Activated T-cell treated with anti-CD3 and anti-CD28 coated beads, Interleukin-2, amount 50 U/mL, for 4 hours (primary cell): ENCODE data around the gene SLCO2B1. TPM values are rescaled to one million over a fixed set of nuclear protein-coding genes. Genes with fewer than 3 reads are reported as not detected.

ENCODE experiments used
- ATAC-seq, 2 donors: fragments of 200-7000 bp; cut with Tn5 transposase; one replicate each; pipeline ENCODE4 v1.10.0; 2021
- DNase-seq: peaks from one replicate; pipeline ENCODE4 v3.0.0-alpha.2; 2020
- H3K27me3 Mint-ChIP-seq: one replicate; pipeline ENCODE4 v1.8.0; 2021; ENCODE audit warnings: low read depth, mixed read lengths
- H3K36me3 Mint-ChIP-seq: one replicate; pipeline ENCODE4 v1.8.0; 2022; ENCODE audit warnings: mixed read lengths; ENCODE audit not compliant: insufficient read depth
- H3K4me1 Mint-ChIP-seq: one replicate; pipeline ENCODE4 v1.8.0; 2021; ENCODE audit warnings: low read depth, mixed read lengths
- H3K4me3 Mint-ChIP-seq: one replicate; pipeline ENCODE4 v1.8.0; 2021; ENCODE audit warnings: mild to moderate bottlenecking, moderate library complexity, mixed read lengths
- H3K9me3 Mint-ChIP-seq: one replicate; pipeline ENCODE4 v1.8.0; 2021; ENCODE audit warnings: mixed read lengths
- total RNA-seq, 3 donors: library from RNA; stranded (reverse); gene quantifications; one replicate each; pipeline ENCODE4 v1.2.1, GENCODE V29; 2021

Gene SLCO2B1
- total RNA-seq, 3 donors from 2014 or later, result 0.18 to 0.30 (median 0.18) TPM

DNA sequence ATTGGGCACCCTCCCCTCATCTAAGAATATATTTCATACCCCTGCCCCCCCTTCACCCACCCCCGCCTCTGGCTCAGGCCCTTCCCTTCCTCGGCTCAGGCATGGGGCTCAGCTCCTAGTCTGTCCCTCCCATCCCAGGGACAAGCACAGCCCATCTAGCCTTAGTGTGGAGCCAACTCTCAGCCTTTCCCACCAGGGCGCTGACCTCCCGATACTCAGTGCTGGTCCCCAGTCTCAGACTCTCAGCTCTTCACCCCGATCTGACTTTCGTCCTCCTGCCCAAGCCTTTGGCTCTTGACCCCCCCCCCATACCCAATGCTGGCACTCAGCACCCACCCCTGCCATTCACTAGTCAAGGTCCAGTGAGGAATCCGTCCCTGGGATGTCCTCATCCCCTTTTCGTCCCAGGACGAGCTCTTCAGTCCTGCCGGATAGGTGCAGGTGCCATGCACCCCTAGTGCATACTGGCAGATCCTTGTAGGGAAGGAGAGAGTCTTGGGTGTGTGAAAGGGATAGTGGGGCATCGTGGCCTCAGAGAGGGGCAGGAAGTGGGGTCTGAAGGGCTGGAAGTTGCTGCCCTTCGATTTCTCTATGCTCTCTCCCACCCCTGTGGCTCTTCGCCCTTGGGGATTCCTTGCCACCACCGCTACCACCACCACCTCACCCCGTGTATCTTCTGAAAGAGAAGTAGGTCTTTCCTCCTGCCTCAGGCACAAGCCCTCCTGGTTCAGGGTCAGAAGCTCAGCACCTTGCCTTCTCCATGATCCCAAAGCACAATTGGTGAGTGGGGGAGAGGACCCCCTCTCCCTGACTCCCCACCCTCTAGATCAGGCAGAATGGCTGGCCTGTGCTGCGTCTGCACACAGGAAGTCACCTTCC, 92.1 kb downstream of the SLCO2B1 start:
- H3K4me3 Mint-ChIP-seq, result peak overlapping the region; percentile 69
- no peaks in the 10 kb centered on the region for H3K9me3 Mint-ChIP-seq
- no peak for ATAC-seq
- no peaks in the 10 kb centered on the region for H3K36me3 Mint-ChIP-seq
- H3K27me3 Mint-ChIP-seq, result peaks cover 37% of the 10 kb centered on the region
- DNase-seq, result no peak
- peaks cover 8% of the 10 kb centered on the region for H3K4me1 Mint-ChIP-seq

DNA sequence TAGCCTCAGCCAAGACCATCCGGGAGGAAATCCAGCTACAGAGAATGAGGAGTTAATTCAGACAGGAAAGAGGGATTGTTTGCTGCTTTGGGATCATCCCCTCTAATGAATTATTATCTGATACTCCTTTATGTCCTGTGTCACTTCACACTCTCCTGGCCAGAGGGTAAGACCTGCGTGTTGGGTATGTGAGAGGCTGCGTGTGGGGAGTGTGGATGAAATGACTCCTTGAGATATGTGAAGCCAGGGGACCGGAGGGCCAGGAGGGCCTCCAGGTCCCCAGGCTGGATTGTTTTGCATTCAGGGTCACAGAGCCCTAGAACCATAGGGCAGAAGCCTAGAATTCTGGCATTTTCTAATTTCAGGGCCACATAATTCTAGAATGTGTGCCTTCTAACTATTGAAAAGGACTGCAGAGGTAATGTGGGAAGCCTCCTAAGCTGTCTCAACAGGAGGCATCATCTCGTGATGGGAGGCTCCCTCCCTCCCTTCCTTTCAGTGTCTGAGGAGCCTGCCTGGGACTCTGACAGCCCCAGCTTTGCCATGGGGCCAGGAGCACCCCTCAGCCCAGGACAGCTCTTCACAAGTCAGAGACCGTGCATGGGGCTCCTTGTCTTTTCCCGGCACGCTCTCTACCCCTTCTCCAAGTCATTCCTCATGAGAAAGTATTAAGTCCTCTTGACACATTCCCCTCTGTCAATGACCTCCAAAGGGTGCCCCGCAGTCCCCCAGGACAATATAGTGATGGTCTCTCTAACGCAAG, 93.3 kb downstream of the SLCO2B1 start:
- ATAC-seq (no peak), DNase-seq (no peak)
- Mint-ChIP-seq H3K27me3 (peaks cover 33% of the 10 kb centered on the region), H3K36me3 (no peaks in the 10 kb centered on the region), H3K4me3 (no peak overlapping the region), H3K4me1 (peaks cover 8% of the 10 kb centered on the region), H3K9me3 (no peaks in the 10 kb centered on the region)

DNA sequence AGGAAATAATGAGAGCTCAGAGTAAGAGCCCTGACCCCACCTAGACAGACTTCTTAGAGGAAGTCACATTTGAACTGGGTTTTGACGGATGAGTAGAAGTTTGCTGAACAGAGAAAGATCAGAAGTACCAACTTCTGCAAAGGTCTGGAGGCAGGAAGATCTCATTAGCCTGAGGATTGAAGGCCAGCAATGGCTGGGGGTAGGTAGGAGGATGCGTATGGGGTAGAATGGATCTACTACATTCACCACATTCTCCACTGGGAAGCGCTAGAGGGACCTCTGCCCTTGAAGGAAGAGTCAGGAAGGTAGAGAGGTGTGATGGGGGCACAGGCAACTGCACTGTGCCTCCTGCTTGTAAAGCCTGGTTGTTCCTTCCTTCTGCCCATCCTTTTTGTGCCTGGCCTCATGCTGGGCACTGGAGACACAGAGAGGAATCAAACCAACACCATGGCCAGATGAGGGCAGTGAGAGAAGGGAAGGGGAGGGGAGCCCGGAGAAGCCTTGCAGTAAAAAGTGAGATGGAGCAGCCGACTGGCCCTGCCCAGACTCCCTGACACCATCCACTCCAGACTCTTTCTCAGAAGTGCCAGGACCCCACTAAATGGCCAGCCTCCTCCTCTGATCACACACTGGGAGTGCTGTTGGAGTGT, 94.6 kb downstream of the SLCO2B1 start:
- DNase-seq (no peak), ATAC-seq (no peak)
- H3K27me3 Mint-ChIP-seq, result peaks cover 24% of the 10 kb centered on the region
- H3K4me1 Mint-ChIP-seq, result peaks cover 5% of the 10 kb centered on the region
- no peak overlapping the region for H3K4me3 Mint-ChIP-seq
- no peaks in the 10 kb centered on the region for H3K36me3 Mint-ChIP-seq
- H3K9me3 Mint-ChIP-seq, result no peaks in the 10 kb centered on the region

DNA sequence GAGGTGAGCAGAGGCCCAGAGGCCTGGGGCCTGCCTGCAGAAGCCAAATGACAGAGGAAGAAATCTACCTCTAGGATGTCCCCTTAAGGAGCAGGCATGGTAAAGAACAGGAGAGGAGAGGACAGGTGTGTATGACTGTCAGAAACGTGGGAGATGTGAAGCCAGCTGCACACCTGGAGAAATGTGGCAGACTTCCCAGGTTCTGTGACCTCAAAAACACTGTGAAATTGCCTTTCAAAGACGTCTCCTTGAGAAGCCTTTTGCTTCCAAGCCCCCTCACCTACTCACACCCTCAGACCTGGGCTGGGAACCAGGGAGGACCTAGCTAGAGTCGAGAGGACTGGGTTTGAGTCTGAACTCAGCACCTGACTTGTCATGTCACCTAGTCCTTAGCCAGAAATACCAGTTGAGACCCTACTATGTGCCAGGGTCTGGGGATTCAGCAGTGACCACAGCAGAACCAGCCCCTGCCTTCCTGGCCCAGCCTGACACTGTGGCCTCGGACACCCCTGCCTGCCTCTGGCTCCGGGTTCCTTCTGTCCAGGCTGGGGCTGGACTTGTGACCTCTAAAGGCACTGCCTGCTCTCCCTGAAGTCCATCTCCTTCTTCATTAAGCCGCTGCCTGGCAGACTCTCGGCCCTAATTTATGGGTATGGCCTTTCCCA, 95.2 kb downstream of the SLCO2B1 start:
- peaks cover 24% of the 10 kb centered on the region for H3K27me3 Mint-ChIP-seq
- DNase-seq, result no peak
- H3K9me3 Mint-ChIP-seq, result no peaks in the 10 kb centered on the region
- ATAC-seq, result no peak
- no peak overlapping the region for H3K4me3 Mint-ChIP-seq
- H3K4me1 Mint-ChIP-seq, result peaks cover 5% of the 10 kb centered on the region
- H3K36me3 Mint-ChIP-seq, result no peaks in the 10 kb centered on the region

DNA sequence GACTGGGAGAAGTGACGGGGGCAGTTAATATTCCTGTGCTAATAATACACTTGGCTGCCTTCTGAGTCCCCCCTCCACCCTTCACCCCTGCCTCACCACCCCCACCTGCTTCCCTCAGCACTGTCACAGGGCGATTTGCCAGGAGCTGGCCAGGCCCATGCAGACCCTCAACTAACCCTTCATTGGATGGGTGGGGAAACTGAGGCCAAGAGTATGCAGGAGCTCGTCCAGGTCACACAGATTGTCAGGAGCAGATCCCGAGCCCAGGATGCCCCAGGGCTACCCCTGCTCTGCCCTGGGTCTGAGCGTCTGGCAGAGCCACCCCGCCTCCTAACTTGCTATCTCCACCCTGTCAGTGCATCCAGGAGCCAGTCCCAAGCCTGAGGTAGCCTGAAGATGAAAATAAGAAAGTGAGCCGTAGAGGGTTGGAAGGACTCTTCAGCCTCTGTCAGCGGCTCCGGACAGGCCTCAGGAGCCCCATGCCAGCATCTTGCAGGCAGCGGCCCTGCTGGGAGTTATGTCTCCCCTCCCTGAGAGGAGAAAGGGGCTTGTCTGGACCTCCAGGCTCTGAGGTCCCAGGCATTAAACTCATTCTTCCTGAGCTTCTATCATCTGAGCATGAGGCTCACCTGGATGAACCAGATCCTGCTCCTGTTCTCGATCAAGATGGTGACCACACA, 95.9 kb downstream of the SLCO2B1 start:
- no peaks in the 10 kb centered on the region for H3K36me3 Mint-ChIP-seq
- DNase-seq (no peak), ATAC-seq (no peak)
- H3K4me3 Mint-ChIP-seq, result no peak overlapping the region
- H3K9me3 Mint-ChIP-seq, result no peaks in the 10 kb centered on the region
- peaks cover 27% of the 10 kb centered on the region for H3K27me3 Mint-ChIP-seq
- H3K4me1 Mint-ChIP-seq, result peaks cover 5% of the 10 kb centered on the region

DNA sequence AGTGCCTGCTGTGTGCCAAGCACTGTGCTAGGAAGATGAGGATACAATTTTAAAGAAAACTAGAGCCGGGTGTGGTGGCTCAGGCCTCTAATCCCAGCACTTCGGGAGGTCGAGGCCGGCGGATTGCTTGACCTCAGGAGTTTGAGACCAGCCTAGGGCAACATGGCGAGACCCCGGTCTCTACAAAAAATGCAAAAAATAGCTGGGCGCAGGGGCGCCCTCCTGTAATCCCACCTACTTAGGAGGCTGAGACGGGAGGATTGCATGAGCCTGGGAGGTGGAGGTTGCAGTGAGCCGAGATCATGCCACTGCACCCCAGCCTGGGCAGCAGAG, 98.0 kb downstream of the SLCO2B1 start:
- ATAC-seq, result no peak

DNA sequence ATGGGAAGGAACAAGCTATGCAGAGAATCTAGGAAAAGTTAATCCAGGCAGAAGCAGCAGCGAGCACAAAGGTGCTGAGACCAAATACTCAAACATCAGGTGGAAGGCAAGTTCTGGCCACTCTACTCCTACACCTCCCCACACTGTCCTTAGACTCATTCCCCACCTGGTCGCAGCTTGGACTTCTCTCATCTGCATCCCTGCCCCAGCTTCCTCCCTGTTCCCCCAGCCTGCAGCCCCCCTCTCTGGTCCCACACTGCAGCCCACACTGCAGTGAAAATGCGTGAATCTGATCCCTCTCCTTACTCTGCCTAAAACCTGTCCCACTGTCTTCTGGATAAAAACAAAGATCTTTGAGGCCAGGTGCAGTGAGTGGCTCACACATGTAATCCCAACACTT, 98.8 kb downstream of the SLCO2B1 start:
- Mint-ChIP-seq H3K9me3 (no peaks in the 10 kb centered on the region), H3K36me3 (no peaks in the 10 kb centered on the region), H3K4me3 (no peak overlapping the region), H3K4me1 (no peaks in the 10 kb centered on the region), H3K27me3 (peaks cover 5% of the 10 kb centered on the region)
- DNase-seq (no peak), ATAC-seq (no peak)

More for the DNA sequence above, 98.0 kb downstream of the SLCO2B1 start:
- no peaks in the 10 kb centered on the region for H3K36me3 Mint-ChIP-seq
- peaks cover 8% of the 10 kb centered on the region for H3K27me3 Mint-ChIP-seq
- DNase-seq, result no peak
- no peak overlapping the region for H3K4me3 Mint-ChIP-seq
- no peaks in the 10 kb centered on the region for H3K4me1 Mint-ChIP-seq
- no peaks in the 10 kb centered on the region for H3K9me3 Mint-ChIP-seq

DNA sequence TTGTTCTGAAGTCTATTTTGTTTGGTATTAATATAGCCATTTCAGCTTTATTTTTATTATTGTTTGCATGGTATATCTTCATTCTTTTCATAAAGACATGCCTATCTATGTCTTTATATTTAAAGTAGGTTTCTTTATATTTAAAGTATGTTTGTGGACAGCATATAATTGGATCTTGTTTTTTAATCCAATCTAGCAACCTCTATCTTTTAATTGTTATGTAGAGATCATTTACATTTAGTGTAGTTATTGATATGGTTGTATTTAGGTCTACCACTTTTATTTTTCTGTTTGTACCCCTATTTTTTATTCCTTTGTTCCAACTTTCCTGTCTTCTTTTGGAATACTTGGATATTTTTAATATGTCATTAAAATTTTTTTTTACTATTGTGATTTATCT, 103.4 kb downstream of the SLCO2B1 start:
- ATAC-seq, result no peak
- Mint-ChIP-seq H3K36me3 (no peaks in the 10 kb centered on the region), H3K9me3 (no peaks in the 10 kb centered on the region), H3K4me1 (no peaks in the 10 kb centered on the region), H3K27me3 (peaks cover 3% of the 10 kb centered on the region), H3K4me3 (no peak overlapping the region)
- DNase-seq, result no peak

Other genes starting within 250 kb of the SLCO2B1 start
- 1 to 10 TPM; 6.5 to 8.6 (median 7.1) TPM for gene XRRA1, start 202.0 kb upstream of the SLCO2B1 start, total RNA-seq
- 100 to 1,000 TPM; 128 to 142 (median 132) TPM for gene SPCS2, start 201.8 kb upstream of the SLCO2B1 start, total RNA-seq
- 10 to 100 TPM; 11.7 to 13.4 (median 11.8) TPM for gene NEU3, start 162.2 kb upstream of the SLCO2B1 start, total RNA-seq
- not detected for gene OR2AT4, start 54.2 kb upstream of the SLCO2B1 start, total RNA-seq
- gene TPBGL, start 89.7 kb downstream of the SLCO2B1 start, total RNA-seq, result under 1 TPM; 0.22 to 0.47 (median 0.40) TPM
- 10 to 100 TPM; 16.7 to 25.1 (median 18.8) TPM for gene ARRB1, start 200.6 kb downstream of the SLCO2B1 start, total RNA-seq
- 1,000 to 10,000 TPM; 4,010 to 4,371 (median 4,184) TPM for gene RPS3, start 248.4 kb downstream of the SLCO2B1 start, total RNA-seq